ENCODE data around the gene NDUFAF2.

Gene NDUFAF2

DNA sequence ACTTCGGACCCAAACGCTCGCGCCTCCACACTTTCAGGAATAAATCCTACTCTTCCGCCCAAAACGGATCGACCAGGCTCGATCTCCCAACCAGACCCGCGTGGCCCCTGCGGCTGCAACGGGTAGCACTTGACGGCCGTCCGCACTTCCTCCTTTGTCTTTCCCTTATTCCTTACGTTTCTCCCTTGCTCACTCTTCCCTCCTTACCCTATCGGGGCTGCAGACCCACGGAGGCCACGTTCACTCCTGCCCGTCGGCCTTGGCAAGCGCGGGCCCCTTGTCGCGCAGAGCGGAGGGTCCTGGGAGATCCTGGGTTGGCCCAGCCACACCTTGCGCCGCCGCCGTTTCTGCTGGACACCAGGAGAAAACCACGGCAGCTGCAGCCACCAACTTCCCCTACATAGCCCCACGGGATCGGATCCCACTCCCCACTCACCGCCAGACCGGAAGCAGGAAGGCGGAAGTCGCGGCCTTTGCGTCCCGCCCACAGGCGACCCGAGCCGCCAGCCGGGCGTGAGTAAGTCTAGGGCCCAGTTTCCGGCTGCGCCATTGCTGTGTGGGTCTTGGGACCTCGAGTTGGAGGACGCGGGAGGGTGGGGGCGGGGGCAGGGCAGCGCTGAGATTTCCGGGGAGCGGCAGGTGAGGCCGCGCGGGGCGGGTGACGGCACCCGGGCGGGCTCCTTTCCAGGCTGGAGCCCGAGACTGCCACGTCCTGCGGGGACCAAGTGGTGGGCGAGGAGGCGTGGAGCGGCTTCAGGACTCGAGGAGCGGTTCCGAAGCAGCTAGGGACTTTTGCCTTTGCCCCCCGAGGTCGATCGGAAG is 217.2 kb downstream of the NDUFAF2 start, which contains the start of gene SMIM15 (continued):
- TF ChIP-seq ZNF391 (tag by site-specific recombination; IDR thresholded peaks at IDR 0.05; ENCODE audit: borderline replicate concordance, low read depth): no peak
- TF ChIP-seq, protein P1, sequence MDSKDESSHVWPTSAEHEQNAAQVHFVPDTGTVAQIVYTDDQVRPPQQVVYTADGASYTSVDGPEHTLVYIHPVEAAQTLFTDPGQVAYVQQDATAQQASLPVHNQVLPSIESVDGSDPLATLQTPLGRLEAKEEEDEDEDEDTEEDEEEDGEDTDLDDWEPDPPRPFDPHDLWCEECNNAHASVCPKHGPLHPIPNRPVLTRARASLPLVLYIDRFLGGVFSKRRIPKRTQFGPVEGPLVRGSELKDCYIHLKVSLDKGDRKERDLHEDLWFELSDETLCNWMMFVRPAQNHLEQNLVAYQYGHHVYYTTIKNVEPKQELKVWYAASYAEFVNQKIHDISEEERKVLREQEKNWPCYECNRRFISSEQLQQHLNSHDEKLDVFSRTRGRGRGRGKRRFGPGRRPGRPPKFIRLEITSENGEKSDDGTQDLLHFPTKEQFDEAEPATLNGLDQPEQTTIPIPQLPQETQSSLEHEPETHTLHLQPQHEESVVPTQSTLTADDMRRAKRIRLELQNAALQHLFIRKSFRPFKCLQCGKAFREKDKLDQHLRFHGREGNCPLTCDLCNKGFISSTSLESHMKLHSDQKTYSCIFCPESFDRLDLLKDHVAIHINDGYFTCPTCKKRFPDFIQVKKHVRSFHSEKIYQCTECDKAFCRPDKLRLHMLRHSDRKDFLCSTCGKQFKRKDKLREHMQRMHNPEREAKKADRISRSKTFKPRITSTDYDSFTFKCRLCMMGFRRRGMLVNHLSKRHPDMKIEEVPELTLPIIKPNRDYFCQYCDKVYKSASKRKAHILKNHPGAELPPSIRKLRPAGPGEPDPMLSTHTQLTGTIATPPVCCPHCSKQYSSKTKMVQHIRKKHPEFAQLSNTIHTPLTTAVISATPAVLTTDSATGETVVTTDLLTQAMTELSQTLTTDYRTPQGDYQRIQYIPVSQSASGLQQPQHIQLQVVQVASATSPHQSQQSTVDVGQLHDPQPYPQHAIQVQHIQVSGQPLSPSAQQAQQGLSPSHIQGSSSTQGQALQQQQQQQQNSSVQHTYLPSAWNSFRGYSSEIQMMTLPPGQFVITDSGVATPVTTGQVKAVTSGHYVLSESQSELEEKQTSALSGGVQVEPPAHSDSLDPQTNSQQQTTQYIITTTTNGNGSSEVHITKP (tag by site-specific recombination; IDR thresholded peaks at IDR 0.05): peak; percentile 60
- TF ChIP-seq MYNN (tag by site-specific recombination; IDR thresholded peaks at IDR 0.05; ENCODE audit: borderline replicate concordance): no peak
- TF ChIP-seq HOXC10 (CRISPR knock-in tag; IDR thresholded peaks at IDR 0.05): no peak
- TF ChIP-seq, protein P2, sequence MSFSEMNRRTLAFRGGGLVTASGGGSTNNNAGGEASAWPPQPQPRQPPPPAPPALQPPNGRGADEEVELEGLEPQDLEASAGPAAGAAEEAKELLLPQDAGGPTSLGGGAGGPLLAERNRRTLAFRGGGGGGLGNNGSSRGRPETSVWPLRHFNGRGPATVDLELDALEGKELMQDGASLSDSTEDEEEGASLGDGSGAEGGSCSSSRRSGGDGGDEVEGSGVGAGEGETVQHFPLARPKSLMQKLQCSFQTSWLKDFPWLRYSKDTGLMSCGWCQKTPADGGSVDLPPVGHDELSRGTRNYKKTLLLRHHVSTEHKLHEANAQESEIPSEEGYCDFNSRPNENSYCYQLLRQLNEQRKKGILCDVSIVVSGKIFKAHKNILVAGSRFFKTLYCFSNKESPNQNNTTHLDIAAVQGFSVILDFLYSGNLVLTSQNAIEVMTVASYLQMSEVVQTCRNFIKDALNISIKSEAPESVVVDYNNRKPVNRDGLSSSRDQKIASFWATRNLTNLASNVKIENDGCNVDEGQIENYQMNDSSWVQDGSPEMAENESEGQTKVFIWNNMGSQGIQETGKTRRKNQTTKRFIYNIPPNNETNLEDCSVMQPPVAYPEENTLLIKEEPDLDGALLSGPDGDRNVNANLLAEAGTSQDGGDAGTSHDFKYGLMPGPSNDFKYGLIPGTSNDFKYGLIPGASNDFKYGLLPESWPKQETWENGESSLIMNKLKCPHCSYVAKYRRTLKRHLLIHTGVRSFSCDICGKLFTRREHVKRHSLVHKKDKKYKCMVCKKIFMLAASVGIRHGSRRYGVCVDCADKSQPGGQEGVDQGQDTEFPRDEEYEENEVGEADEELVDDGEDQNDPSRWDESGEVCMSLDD (tag by site-specific recombination; IDR thresholded peaks at IDR 0.05): no peak
- peak; percentile 93 for TF ChIP-seq ZBTB17 (tag by site-specific recombination; IDR thresholded peaks at IDR 0.05)
- TF ChIP-seq ZNF843 (tag by site-specific recombination; IDR thresholded peaks at IDR 0.05): peak; percentile 13; the same call in 1 of the 2 replicates
- TF ChIP-seq ZFP69B (tag by site-specific recombination; IDR thresholded peaks at IDR 0.05): peak; percentile 49; the same call in 1 of the 2 replicates
- no peak for TF ChIP-seq ZNF654 (tag by site-specific recombination; IDR thresholded peaks at IDR 0.05; ENCODE audit: low read depth)
- TF ChIP-seq SP3 (tag by site-specific recombination; IDR thresholded peaks at IDR 0.05): peak; percentile 74
- TF ChIP-seq, protein P3, sequence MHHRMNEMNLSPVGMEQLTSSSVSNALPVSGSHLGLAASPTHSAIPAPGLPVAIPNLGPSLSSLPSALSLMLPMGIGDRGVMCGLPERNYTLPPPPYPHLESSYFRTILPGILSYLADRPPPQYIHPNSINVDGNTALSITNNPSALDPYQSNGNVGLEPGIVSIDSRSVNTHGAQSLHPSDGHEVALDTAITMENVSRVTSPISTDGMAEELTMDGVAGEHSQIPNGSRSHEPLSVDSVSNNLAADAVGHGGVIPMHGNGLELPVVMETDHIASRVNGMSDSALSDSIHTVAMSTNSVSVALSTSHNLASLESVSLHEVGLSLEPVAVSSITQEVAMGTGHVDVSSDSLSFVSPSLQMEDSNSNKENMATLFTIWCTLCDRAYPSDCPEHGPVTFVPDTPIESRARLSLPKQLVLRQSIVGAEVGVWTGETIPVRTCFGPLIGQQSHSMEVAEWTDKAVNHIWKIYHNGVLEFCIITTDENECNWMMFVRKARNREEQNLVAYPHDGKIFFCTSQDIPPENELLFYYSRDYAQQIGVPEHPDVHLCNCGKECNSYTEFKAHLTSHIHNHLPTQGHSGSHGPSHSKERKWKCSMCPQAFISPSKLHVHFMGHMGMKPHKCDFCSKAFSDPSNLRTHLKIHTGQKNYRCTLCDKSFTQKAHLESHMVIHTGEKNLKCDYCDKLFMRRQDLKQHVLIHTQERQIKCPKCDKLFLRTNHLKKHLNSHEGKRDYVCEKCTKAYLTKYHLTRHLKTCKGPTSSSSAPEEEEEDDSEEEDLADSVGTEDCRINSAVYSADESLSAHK (tag by site-specific recombination; IDR thresholded peaks at IDR 0.05): no peak
- TF ChIP-seq, protein P4, sequence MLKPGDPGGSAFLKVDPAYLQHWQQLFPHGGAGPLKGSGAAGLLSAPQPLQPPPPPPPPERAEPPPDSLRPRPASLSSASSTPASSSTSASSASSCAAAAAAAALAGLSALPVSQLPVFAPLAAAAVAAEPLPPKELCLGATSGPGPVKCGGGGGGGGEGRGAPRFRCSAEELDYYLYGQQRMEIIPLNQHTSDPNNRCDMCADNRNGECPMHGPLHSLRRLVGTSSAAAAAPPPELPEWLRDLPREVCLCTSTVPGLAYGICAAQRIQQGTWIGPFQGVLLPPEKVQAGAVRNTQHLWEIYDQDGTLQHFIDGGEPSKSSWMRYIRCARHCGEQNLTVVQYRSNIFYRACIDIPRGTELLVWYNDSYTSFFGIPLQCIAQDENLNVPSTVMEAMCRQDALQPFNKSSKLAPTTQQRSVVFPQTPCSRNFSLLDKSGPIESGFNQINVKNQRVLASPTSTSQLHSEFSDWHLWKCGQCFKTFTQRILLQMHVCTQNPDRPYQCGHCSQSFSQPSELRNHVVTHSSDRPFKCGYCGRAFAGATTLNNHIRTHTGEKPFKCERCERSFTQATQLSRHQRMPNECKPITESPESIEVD (tag by site-specific recombination; IDR thresholded peaks at IDR 0.05): no peak
- TF ChIP-seq, protein P5, sequence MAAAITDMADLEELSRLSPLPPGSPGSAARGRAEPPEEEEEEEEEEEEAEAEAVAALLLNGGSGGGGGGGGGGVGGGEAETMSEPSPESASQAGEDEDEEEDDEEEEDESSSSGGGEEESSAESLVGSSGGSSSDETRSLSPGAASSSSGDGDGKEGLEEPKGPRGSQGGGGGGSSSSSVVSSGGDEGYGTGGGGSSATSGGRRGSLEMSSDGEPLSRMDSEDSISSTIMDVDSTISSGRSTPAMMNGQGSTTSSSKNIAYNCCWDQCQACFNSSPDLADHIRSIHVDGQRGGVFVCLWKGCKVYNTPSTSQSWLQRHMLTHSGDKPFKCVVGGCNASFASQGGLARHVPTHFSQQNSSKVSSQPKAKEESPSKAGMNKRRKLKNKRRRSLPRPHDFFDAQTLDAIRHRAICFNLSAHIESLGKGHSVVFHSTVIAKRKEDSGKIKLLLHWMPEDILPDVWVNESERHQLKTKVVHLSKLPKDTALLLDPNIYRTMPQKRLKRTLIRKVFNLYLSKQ (tag by site-specific recombination; IDR thresholded peaks at IDR 0.05; ENCODE audit: borderline replicate concordance): 0 out of 2 replicates have a peak, but pooled peaks have one; percentile 42
- peak; percentile 59; the same call in 1 of the 2 replicates for TF ChIP-seq ZNF423 (tag by site-specific recombination; IDR thresholded peaks at IDR 0.05)
- no peak for TF ChIP-seq ZNF23 (tag by site-specific recombination; IDR thresholded peaks at IDR 0.05; ENCODE audit: borderline replicate concordance)
- no peak for TF ChIP-seq ZNF837 (tag by site-specific recombination; IDR thresholded peaks at IDR 0.05)
- no peak for TF ChIP-seq ZSCAN16 (tag by site-specific recombination; IDR thresholded peaks at IDR 0.05)
- no peak for TF ChIP-seq ZNF623 (tag by site-specific recombination; IDR thresholded peaks at IDR 0.05)
- TF ChIP-seq, protein P6, sequence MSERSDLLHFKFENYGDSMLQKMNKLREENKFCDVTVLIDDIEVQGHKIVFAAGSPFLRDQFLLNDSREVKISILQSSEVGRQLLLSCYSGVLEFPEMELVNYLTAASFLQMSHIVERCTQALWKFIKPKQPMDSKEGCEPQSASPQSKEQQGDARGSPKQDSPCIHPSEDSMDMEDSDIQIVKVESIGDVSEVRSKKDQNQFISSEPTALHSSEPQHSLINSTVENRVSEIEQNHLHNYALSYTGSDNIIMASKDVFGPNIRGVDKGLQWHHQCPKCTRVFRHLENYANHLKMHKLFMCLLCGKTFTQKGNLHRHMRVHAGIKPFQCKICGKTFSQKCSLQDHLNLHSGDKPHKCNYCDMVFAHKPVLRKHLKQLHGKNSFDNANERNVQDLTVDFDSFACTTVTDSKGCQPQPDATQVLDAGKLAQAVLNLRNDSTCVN (tag by site-specific recombination; optimal IDR thresholded peaks at IDR 0.05): peak; percentile 63
- TF ChIP-seq MZF1 (tag by site-specific recombination; IDR thresholded peaks at IDR 0.05; ENCODE audit: borderline replicate concordance): peak; percentile 76; the same call in 1 of the 2 replicates
- no peak for TF ChIP-seq ZNF37A (tag by site-specific recombination; IDR thresholded peaks at IDR 0.05)
- no peak for TF ChIP-seq SCRT2 (tag by site-specific recombination; IDR thresholded peaks at IDR 0.05)
- no peak for TF ChIP-seq ZNF140 (tag by site-specific recombination; IDR thresholded peaks at IDR 0.05)
- TF ChIP-seq ZNF248 (tag by site-specific recombination; IDR thresholded peaks at IDR 0.05): no peak
- peak; percentile 90 for TF ChIP-seq ZNF76 (tag by site-specific recombination; IDR thresholded peaks at IDR 0.05; ENCODE audit: borderline replicate concordance, low read depth)
- no peak for TF ChIP-seq ZNF626 (tag by site-specific recombination; IDR thresholded peaks at IDR 0.05)

All from HEK293 (cell line).